K562 (cell line): Measurements from ENCODE around the gene HAT1. TPM values are rescaled to one million over a fixed set of nuclear protein-coding genes. Genes with fewer than 3 reads are reported as not detected.

Experiments
- ATAC-seq: fragments of 200-7000 bp; cut with Tn5 transposase; 3 replicates; pipeline ENCODE4 v1.9.1; 2020; ENCODE audit warnings: moderate library complexity
- BruUV-seq: library from RNA; stranded (reverse); fragments of 400-500 nt; replicated peaks from 2 replicates; lab custom pipeline; 2021; lab: Mats Ljungman, UMichigan
- CTCF ChIA-PET: fragments of 300-600 bp; formaldehyde crosslinking; extraction: SDS; loops from one replicate; lab custom pipeline; 2021; ENCODE audit warnings: low intra/inter-chr PET ratio; lab: Yijun Ruan, JAX
- POLR2A ChIA-PET: fragments of 300-600, 350-650 bp; sonication (Branson Sonifier 250); formaldehyde crosslinking; extraction: SDS; loops from one replicate; lab custom pipeline; 2021; ENCODE audit warnings: antibody characterized with exemption, inconsistent platforms; lab: Yijun Ruan, JAX
- DNase-seq, 4 experiments: peaks; one replicate each; pipeline versions ENCODE4 v3.0.0 to v3.0.0-alpha.2; 2011 to 2018; ENCODE audit warnings: low spot score in 3 of 4, mixed read lengths in 3 of 4; ENCODE audit errors: extremely low read depth in 1 of 4
- FAIRE-seq: peaks from 2 replicates; lab custom pipeline; 2011; peaks lifted over from hg19 to GRCh38; lab: Jason Lieb, UNC
- H2AFZ ChIP-seq: 2 replicates; pipeline ENCODE4 v1.6.0; 2011; ENCODE audit warnings: low read depth, low read length, control low read depth, inconsistent platforms
- H3K27ac ChIP-seq: fragments of 200-600 bp; 3 replicates; pipeline ENCODE4 v1.8.0; 2011; ENCODE audit warnings: low read depth, mild to moderate bottlenecking, control low read depth, inconsistent platforms, low read length, moderate library complexity, mixed read lengths; ENCODE audit errors: extremely low read depth
- H3K27me3 ChIP-seq, 2 experiments: fragments of 300-600 bp in 1 of 2; 2 replicates in 1 of 2; 3 replicates in 1 of 2; pipeline versions ENCODE4 v1.6.0 to v1.8.0; 2011; ENCODE audit warnings: inconsistent platforms in 2 of 2, low read length in 2 of 2, mild to moderate bottlenecking in 1 of 2, mixed read lengths in 1 of 2, moderate library complexity in 1 of 2; ENCODE audit not compliant: control insufficient read depth in 2 of 2, insufficient read depth in 2 of 2
- H3K36me3 ChIP-seq: fragments of 300-600 bp; 3 replicates; pipeline ENCODE4 v1.8.0; 2011; ENCODE audit warnings: mild to moderate bottlenecking, low read length, inconsistent platforms; ENCODE audit not compliant: control insufficient read depth, insufficient read depth
- H3K4me1 ChIP-seq, 2 experiments: fragments of 200-600 bp in 1 of 2; replicated peaks in 1 of 2; 2 replicates in 1 of 2; 3 replicates in 1 of 2; pipeline versions ENCODE4 v1.5.1 to v1.8.0; 2011; ENCODE audit warnings: inconsistent platforms in 2 of 2, low read length in 2 of 2, mild to moderate bottlenecking in 1 of 2, mixed read lengths in 1 of 2, moderate library complexity in 1 of 2; ENCODE audit not compliant: control insufficient read depth in 2 of 2, insufficient read depth in 2 of 2
- H3K4me2 ChIP-seq: 2 replicates; pipeline ENCODE4 v1.6.1; 2011; ENCODE audit warnings: low read length, control low read depth, inconsistent platforms, mixed read lengths; ENCODE audit not compliant: insufficient read depth
- H3K4me3 ChIP-seq: fragments of 200-600 bp; sonication (generic), shearing (Covaris generic); 2 replicates; pipeline ENCODE4 v1.5.1; 2016; ENCODE audit warnings: control low read depth, inconsistent platforms
- H3K79me2 ChIP-seq: fragments of 200-600 bp; 3 replicates; pipeline ENCODE4 v1.8.0; 2011; ENCODE audit warnings: low read length, inconsistent platforms; ENCODE audit not compliant: control insufficient read depth, insufficient read depth
- H3K9ac ChIP-seq, 2 experiments: 2 replicates each; pipeline versions ENCODE4 v1.6.0 to v1.6.1; 2011; ENCODE audit warnings: low read depth in 2 of 2, low read length in 2 of 2, control low read depth in 1 of 2, inconsistent platforms in 1 of 2, mild to moderate bottlenecking in 1 of 2, mixed read lengths in 1 of 2; ENCODE audit not compliant: insufficient read depth in 1 of 2
- H3K9me1 ChIP-seq: one replicate; pipeline ENCODE4 v1.6.0; 2011; ENCODE audit warnings: inconsistent platforms, mild to moderate bottlenecking, low read length, moderate library complexity; ENCODE audit not compliant: control insufficient read depth, insufficient read depth
- H3K9me3 ChIP-seq: replicated peaks from 2 replicates; pipeline ENCODE4 v1.5.1; 2011; ENCODE audit warnings: low read depth, low read length, inconsistent platforms; ENCODE audit not compliant: control insufficient read depth, insufficient read depth
- H4K20me1 ChIP-seq: replicated peaks from 2 replicates; pipeline ENCODE4 v1.6.1; 2011; ENCODE audit warnings: low read length, inconsistent platforms, mixed read lengths; ENCODE audit not compliant: control insufficient read depth, insufficient read depth
- ARID2 ChIP-seq: fragments of 450-650 bp; IDR thresholded peaks from 2 replicates; pipeline ENCODE4 v1.6.1; 2017; ENCODE audit warnings: antibody characterized with exemption, mild to moderate bottlenecking
- DIDO1 ChIP-seq: fragments of 450-650 bp; IDR thresholded peaks from 2 replicates; pipeline ENCODE4 v1.6.1; 2016; ENCODE audit warnings: low read depth, missing biosample characterization, missing genetic modification characterization
- EZH2 ChIP-seq: IDR thresholded peaks from 2 replicates; pipeline ENCODE4 v1.6.1; 2012; ENCODE audit warnings: low read depth, mild to moderate bottlenecking, inconsistent platforms, low read length, borderline replicate concordance
- FOXA3 ChIP-seq, 2 experiments: fragments of 450-650 bp in 1 of 2; sonication (generic) in 1 of 2; formaldehyde crosslinking; IDR thresholded peaks in 1 of 2; conservative IDR thresholded peaks in 1 of 2; 2 replicates each; pipeline versions ENCODE4 v1.4.0 to v1.8.0; 2020 to 2022; ENCODE audit warnings: mild to moderate bottlenecking in 2 of 2, missing genetic modification reagents in 1 of 2
- HDAC3 ChIP-seq: fragments of 450-650 bp; IDR thresholded peaks from 2 replicates; pipeline ENCODE4 v1.6.1; 2018; ENCODE audit warnings: borderline replicate concordance, mild to moderate bottlenecking, moderate library complexity; ENCODE audit not compliant: partially characterized antibody
- NELFE ChIP-seq: IDR thresholded peaks from 2 replicates; pipeline ENCODE4 v1.6.1; 2011; ENCODE audit warnings: mild to moderate bottlenecking; ENCODE audit not compliant: insufficient read depth, insufficient read length
- NEUROD1 ChIP-seq: fragments of 150-350 bp; IDR thresholded peaks from 2 replicates; pipeline ENCODE4 v1.6.1; 2014; ENCODE audit warnings: borderline replicate concordance, low read length, low read depth; ENCODE audit not compliant: partially characterized antibody
- NR4A1 ChIP-seq, 2 experiments: fragments of 250-450 bp in 1 of 2; fragments of 450-650 bp in 1 of 2; sonication (Bioruptor Pico) in 1 of 2; IDR thresholded peaks; 2 replicates each; pipeline versions ENCODE4 v1.4.0 to v1.6.1; 2016 to 2020; ENCODE audit warnings: mild to moderate bottlenecking in 2 of 2, missing compliant biosample characterization in 1 of 2, missing genetic modification characterization in 1 of 2, moderate library complexity in 1 of 2
- PCBP2 ChIP-seq: fragments of 200-400 bp; formaldehyde crosslinking; IDR thresholded peaks from 2 replicates; pipeline ENCODE4 v1.6.1; 2018; ENCODE audit warnings: low read length, low read depth, mild to moderate bottlenecking, moderate library complexity; ENCODE audit not compliant: poor library complexity, severe bottlenecking
- RAD21 ChIP-seq, 2 experiments: fragments of 250-450 bp in 1 of 2; fragments of 450-650 bp in 1 of 2; sonication (Bioruptor Pico) in 1 of 2; formaldehyde crosslinking in 1 of 2; IDR thresholded peaks in 1 of 2; conservative IDR thresholded peaks in 1 of 2; 2 replicates each; pipeline versions ENCODE4 v1.4.0 to v1.8.0; 2020 to 2022; ENCODE audit warnings: mild to moderate bottlenecking in 2 of 2, moderate library complexity in 1 of 2
- RBM15 ChIP-seq: fragments of 200-400 bp; formaldehyde crosslinking; IDR thresholded peaks from 2 replicates; pipeline ENCODE4 v1.6.1; 2018; ENCODE audit warnings: mild to moderate bottlenecking, low read length, moderate library complexity; ENCODE audit not compliant: insufficient read depth
- SRSF3 ChIP-seq: fragments of 200-400 bp; formaldehyde crosslinking; IDR thresholded peaks from 2 replicates; pipeline ENCODE4 v1.6.1; 2016; ENCODE audit warnings: mild to moderate bottlenecking, low read length, moderate library complexity; ENCODE audit not compliant: insufficient read depth
- ZC3H8 ChIP-seq: fragments of 450-650 bp; IDR thresholded peaks from 2 replicates; pipeline ENCODE4 v1.6.1; 2017
- ZNF639 ChIP-seq, 2 experiments: fragments of 200-800 bp in 1 of 2; sonication (Bioruptor generic) in 1 of 2; sonication (generic) in 1 of 2; formaldehyde crosslinking in 1 of 2; IDR thresholded peaks in 1 of 2; conservative IDR thresholded peaks in 1 of 2; 2 replicates each; pipeline versions ENCODE4 v1.5.0 to v1.6.1; 2016 to 2020; ENCODE audit warnings: missing compliant biosample characterization in 1 of 2, missing genetic modification characterization in 1 of 2, missing genetic modification reagents in 1 of 2
- ZNF699 ChIP-seq: fragments of 250-450 bp; sonication (Bioruptor Pico); IDR thresholded peaks from 2 replicates; pipeline ENCODE4 v1.8.0; 2021; ENCODE audit warnings: mild to moderate bottlenecking, moderate library complexity; ENCODE audit not compliant: insufficient replicate concordance
- WGBS: fragments of 100-300 bp; shearing (Covaris generic); methylation state at CpG from one replicate; pipeline ENCODE4 v1.1.6; 2016; ENCODE audit warnings: low coverage, mixed read lengths; ENCODE audit not compliant: insufficient coverage; ENCODE audit errors: missing lambda C conversion rate; 5-methylcytosine and 5-hydroxymethylcytosine counted together
- in situ Hi-C: fragments of 300-500 bp; cut with MboI; formaldehyde crosslinking; loops from 4 replicates; pipeline ENCODE4 v1.15.0; 2018; ENCODE audit warnings: inconsistent platforms, mixed read lengths
- intact Hi-C: fragments of 100-400 bp; cut with micrococcal nuclease; formaldehyde crosslinking; loops from 2 replicates; pipeline ENCODE4 v1.14.2; 2022
- polyA plus RNA-seq, 8 experiments: library from polyadenylated mRNA; depleted of rRNA in 4 of 8; stranded (reverse) in 5 of 8; unstranded in 3 of 8; fragments of >200 nt; fragmentation: Nextera tagmentation in 2 of 8; fragmentation: Illumina TruSeq in 1 of 8; extraction: Ambion mirVana in 2 of 8; extraction: Trizol in 1 of 8; gene quantifications; 2 replicates each; pipeline versions ENCODE4 v1.2.1 to v1.2.3, GENCODE V29; 2011 to 2014; ENCODE audit warnings: inconsistent platforms in 1 of 8, missing spikeins in 1 of 8
- total RNA-seq, 7 experiments: library from RNA; depleted of rRNA in 6 of 7; stranded (reverse); fragments of >200 nt in 6 of 7; fragmentation: Illumina TruSeq in 2 of 7; extraction: Trizol in 2 of 7; gene quantifications; 2 replicates each; pipeline versions ENCODE4 v1.2.1 to v1.2.3, GENCODE V29; 2011 to 2021; ENCODE audit warnings: low replicate concordance in 1 of 7
- TF ChIP-seq, protein P1 (sequence below): fragments of 250-450 bp; sonication (Bioruptor Pico); IDR thresholded peaks from 2 replicates; pipeline ENCODE4 v1.8.0; 2021; ENCODE audit warnings: borderline replicate concordance, mild to moderate bottlenecking, moderate library complexity; ENCODE audit not compliant: poor library complexity, severe bottlenecking
- TF ChIP-seq, protein P2 (sequence below): IDR thresholded peaks from 3 replicates; pipeline ENCODE4 v1.6.1; 2011; ENCODE audit warnings: borderline replicate concordance, mild to moderate bottlenecking; ENCODE audit not compliant: insufficient read length, insufficient read depth

Gene HAT1
- total and polyA plus RNA-seq, 9 of the 15 experiments (the other 6 are each of a cell fraction or from before 2014, with no cell fraction given) = 125 to 384 (median 244) TPM

DNA sequence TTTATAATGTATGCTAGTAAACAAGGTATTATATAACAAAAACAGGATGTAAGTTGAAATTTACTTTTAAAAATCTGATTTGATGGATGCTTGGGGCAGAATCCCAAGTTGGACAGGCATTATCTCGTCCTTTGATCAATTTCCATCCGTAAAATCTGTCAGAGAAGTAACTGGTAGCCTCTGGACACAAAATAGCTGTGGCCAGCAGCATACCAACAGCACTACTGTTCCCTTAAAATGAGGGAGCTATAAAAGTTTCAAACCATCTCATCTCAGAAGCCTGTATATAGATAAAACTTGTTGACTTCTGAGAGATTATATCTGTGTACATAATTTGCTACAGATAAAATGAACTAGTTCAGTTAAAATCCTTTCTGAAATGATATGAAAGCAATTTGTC is 62.8 kb downstream of the HAT1 start (continued):
- TF ChIP-seq ZC3H8 (no peak), NELFE (no peak), ZNF639 (CRISPR knock-in tag; conservative IDR thresholded peaks at IDR 0.05 in 1 of 2, IDR thresholded peaks at IDR 0.05 in 1 of 2) (no peak), FOXA3 (CRISPR knock-in tag; conservative IDR thresholded peaks at IDR 0.05 in 1 of 2, IDR thresholded peaks at IDR 0.05 in 1 of 2) (no peak)

GRCh38 chr2:171986778-171987177 is 64.5 kb downstream of the HAT1 start:
- FAIRE-seq (no peak), ATAC-seq (peak; percentile 18; the same call in 2 of the 3 replicates), DNase-seq (no peak)
- intact Hi-C loops (no loop called here), in situ Hi-C loops (no loop called here)
- Histone ChIP-seq H3K79me2 (no peaks in the 10 kb centered on the region), H3K9me1 (no peaks in the 10 kb centered on the region), H3K9me3 (no peaks in the 10 kb centered on the region), H3K27me3 (no peaks in the 10 kb centered on the region), H2AFZ (no peak overlapping the region), H3K4me1 (peaks cover 0 to 3% of the 10 kb centered on the region in 2 experiments; a peak in 1 of 5 replicates), H3K4me3 (no peak overlapping the region), H3K27ac (no peak overlapping the region), H4K20me1 (no peaks in the 10 kb centered on the region), H3K9ac (no peak overlapping the region), H3K36me3 (peaks cover 28% of the 10 kb centered on the region), H3K4me2 (no peak overlapping the region)
- 81% methylated on average over 4 of the region's 4 CpGs for WGBS
- CTCF ChIA-PET = no interaction called here
- no TSS peak for BruUV-seq
- POLR2A ChIA-PET = no interaction called here
- TF ChIP-seq DIDO1 (tag) = no peak
- TF ChIP-seq, protein P1, sequence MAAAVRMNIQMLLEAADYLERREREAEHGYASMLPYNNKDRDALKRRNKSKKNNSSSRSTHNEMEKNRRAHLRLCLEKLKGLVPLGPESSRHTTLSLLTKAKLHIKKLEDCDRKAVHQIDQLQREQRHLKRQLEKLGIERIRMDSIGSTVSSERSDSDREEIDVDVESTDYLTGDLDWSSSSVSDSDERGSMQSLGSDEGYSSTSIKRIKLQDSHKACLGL (CRISPR knock-in tag) = no peak
- TF ChIP-seq EZH2 = no peak
- TF ChIP-seq NR4A1 (CRISPR knock-in tag; IDR thresholded peaks at IDR 0.05) = no peak
- no peak for TF ChIP-seq NR4A1 (tag; IDR thresholded peaks at IDR 0.05)
- TF ChIP-seq PCBP2 = no peak
- TF ChIP-seq RBM15 = no peak
- no peak for TF ChIP-seq SRSF3
- TF ChIP-seq HDAC3 = no peak
- TF ChIP-seq, protein P2, sequence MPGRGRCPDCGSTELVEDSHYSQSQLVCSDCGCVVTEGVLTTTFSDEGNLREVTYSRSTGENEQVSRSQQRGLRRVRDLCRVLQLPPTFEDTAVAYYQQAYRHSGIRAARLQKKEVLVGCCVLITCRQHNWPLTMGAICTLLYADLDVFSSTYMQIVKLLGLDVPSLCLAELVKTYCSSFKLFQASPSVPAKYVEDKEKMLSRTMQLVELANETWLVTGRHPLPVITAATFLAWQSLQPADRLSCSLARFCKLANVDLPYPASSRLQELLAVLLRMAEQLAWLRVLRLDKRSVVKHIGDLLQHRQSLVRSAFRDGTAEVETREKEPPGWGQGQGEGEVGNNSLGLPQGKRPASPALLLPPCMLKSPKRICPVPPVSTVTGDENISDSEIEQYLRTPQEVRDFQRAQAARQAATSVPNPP = no peak
- TF ChIP-seq NEUROD1 = no peak
- TF ChIP-seq ARID2 = no peak
- TF ChIP-seq ZNF699 (CRISPR knock-in tag) = no peak
- TF ChIP-seq RAD21 (CRISPR knock-in tag; conservative IDR thresholded peaks at IDR 0.05 in 1 of 2, IDR thresholded peaks at IDR 0.05 in 1 of 2) = no peak
